Mesenchymal stem cell (in vitro differentiated cells and primary cell): ENCODE data around the gene PLK3. TPM values are rescaled to one million over a fixed set of nuclear protein-coding genes. Genes with fewer than 3 reads are reported as not detected.
A peak's percentile ranks its signal among the peaks of the same experiment; 100 is the strongest.

ENCODE experiments used
- DNase-seq: peaks from one replicate; pipeline ENCODE4 v3.0.0-alpha.2; 2013
- H2AFZ ChIP-seq: one replicate; pipeline ENCODE4 v1.6.1; 2013; ENCODE audit warnings: low read depth, mild to moderate bottlenecking, control low read depth, inconsistent platforms, low read length, moderate library complexity
- H2AK5ac ChIP-seq: 2 replicates; pipeline ENCODE4 v1.6.1; 2013; ENCODE audit warnings: low read length, moderate library complexity, mild to moderate bottlenecking, inconsistent platforms; ENCODE audit not compliant: severe bottlenecking
- H2BK120ac ChIP-seq: one replicate; pipeline ENCODE4 v1.6.1; 2013; ENCODE audit warnings: low read depth, mild to moderate bottlenecking, inconsistent platforms, low read length, moderate library complexity
- H2BK12ac ChIP-seq, 2 experiments: one replicate each; pipeline ENCODE4 v1.6.1; 2013; ENCODE audit warnings: inconsistent platforms in 2 of 2, low read length in 2 of 2, mild to moderate bottlenecking in 2 of 2, moderate library complexity in 2 of 2, control low read depth in 1 of 2
- H2BK15ac ChIP-seq: one replicate; pipeline ENCODE4 v1.6.1; 2013; ENCODE audit warnings: mild to moderate bottlenecking, low read depth, inconsistent platforms; ENCODE audit not compliant: poor library complexity, severe bottlenecking
- H2BK5ac ChIP-seq: 2 replicates; pipeline ENCODE4 v1.6.1; 2013; ENCODE audit warnings: low read depth, mild to moderate bottlenecking, low read length, control low read depth, inconsistent platforms; ENCODE audit not compliant: poor library complexity, severe bottlenecking
- H3K14ac ChIP-seq, 2 experiments: one replicate each; pipeline ENCODE4 v1.6.1; 2013; ENCODE audit warnings: inconsistent platforms in 2 of 2, low read length in 2 of 2, control low read depth in 1 of 2, mild to moderate bottlenecking in 1 of 2, moderate library complexity in 1 of 2
- H3K18ac ChIP-seq, 2 experiments: one replicate each; pipeline ENCODE4 v1.6.1; 2013; ENCODE audit warnings: inconsistent platforms in 2 of 2, low read length in 2 of 2, control low read depth in 1 of 2, low read depth in 1 of 2, mild to moderate bottlenecking in 1 of 2
- H3K23ac ChIP-seq, 2 experiments: one replicate each; pipeline ENCODE4 v1.6.1; 2013; ENCODE audit warnings: inconsistent platforms in 2 of 2, low read length in 2 of 2, mild to moderate bottlenecking in 2 of 2, moderate library complexity in 2 of 2, control low read depth in 1 of 2
- H3K27ac ChIP-seq: 2 replicates; pipeline ENCODE4 v1.5.1; 2013; ENCODE audit warnings: mild to moderate bottlenecking, moderate library complexity, low read length, control low read depth, inconsistent platforms; ENCODE audit not compliant: poor library complexity, severe bottlenecking
- H3K27me3 ChIP-seq, 2 experiments: 2 replicates each; pipeline versions ENCODE4 v1.6.1 to v1.7.0; 2013; ENCODE audit warnings: low read length in 2 of 2, mild to moderate bottlenecking in 2 of 2, moderate library complexity in 2 of 2, control low read depth in 1 of 2, inconsistent platforms in 1 of 2; ENCODE audit not compliant: control insufficient read depth in 1 of 2, insufficient read depth in 1 of 2
- H3K36me3 ChIP-seq, 2 experiments: 2 replicates each; pipeline versions ENCODE4 v1.6.1 to v1.7.0; 2013; ENCODE audit warnings: low read length in 2 of 2, control low read depth in 1 of 2, inconsistent platforms in 1 of 2, low read depth in 1 of 2, mild to moderate bottlenecking in 1 of 2; ENCODE audit not compliant: insufficient read depth in 2 of 2, control insufficient read depth in 1 of 2
- H3K4ac ChIP-seq, 2 experiments: one replicate each; pipeline ENCODE4 v1.6.1; 2013; ENCODE audit warnings: inconsistent platforms in 2 of 2, low read length in 2 of 2, mild to moderate bottlenecking in 2 of 2, moderate library complexity in 2 of 2, control low read depth in 1 of 2, low read depth in 1 of 2
- H3K4me1 ChIP-seq: 2 replicates; pipeline ENCODE4 v1.6.1; 2013; ENCODE audit warnings: low read depth, low read length, control low read depth; ENCODE audit not compliant: control insufficient read depth, insufficient read depth
- H3K4me2 ChIP-seq: 2 replicates; pipeline ENCODE4 v1.6.1; 2013; ENCODE audit warnings: low read length, mild to moderate bottlenecking, inconsistent platforms; ENCODE audit not compliant: poor library complexity, severe bottlenecking
- H3K4me3 ChIP-seq, 2 experiments: 2 replicates each; pipeline versions ENCODE4 v1.5.1 to v1.7.0; 2013; ENCODE audit warnings: low read length in 2 of 2, mild to moderate bottlenecking in 2 of 2, control low read depth in 1 of 2, low read depth in 1 of 2; ENCODE audit not compliant: insufficient read depth in 1 of 2
- H3K79me1 ChIP-seq: replicated peaks from 2 replicates; pipeline ENCODE4 v1.6.1; 2013; ENCODE audit warnings: mild to moderate bottlenecking, control low read depth, low read length, inconsistent platforms; ENCODE audit not compliant: poor library complexity, severe bottlenecking
- H3K9ac ChIP-seq: 2 replicates; pipeline ENCODE4 v1.7.0; 2013; ENCODE audit warnings: mild to moderate bottlenecking, low read length, moderate library complexity
- H3K9me3 ChIP-seq: 2 replicates; pipeline ENCODE4 v1.7.0; 2013; ENCODE audit warnings: mild to moderate bottlenecking, low read length; ENCODE audit not compliant: control insufficient read depth
- H4K8ac ChIP-seq: one replicate; pipeline ENCODE4 v1.6.1; 2013; ENCODE audit warnings: inconsistent platforms, mild to moderate bottlenecking, low read length, moderate library complexity
- H4K91ac ChIP-seq: one replicate; pipeline ENCODE4 v1.6.1; 2013; ENCODE audit warnings: mild to moderate bottlenecking, low read length, inconsistent platforms
- WGBS: methylation state at CpG from one replicate; pipeline ENCODE4 v1.1.7; 2013; ENCODE audit warnings: mixed read lengths; 5-methylcytosine and 5-hydroxymethylcytosine counted together
- small RNA-seq: library from polyadenylated mRNA; stranded (forward); fragments of <200 nt; extraction: miRNeasy Mini kit (QIAGEN cat#:217004); gene quantifications from one replicate; pipeline ENCODE3, GENCODE V24; 2013; ENCODE audit warnings: low read depth

Gene PLK3

DNA sequence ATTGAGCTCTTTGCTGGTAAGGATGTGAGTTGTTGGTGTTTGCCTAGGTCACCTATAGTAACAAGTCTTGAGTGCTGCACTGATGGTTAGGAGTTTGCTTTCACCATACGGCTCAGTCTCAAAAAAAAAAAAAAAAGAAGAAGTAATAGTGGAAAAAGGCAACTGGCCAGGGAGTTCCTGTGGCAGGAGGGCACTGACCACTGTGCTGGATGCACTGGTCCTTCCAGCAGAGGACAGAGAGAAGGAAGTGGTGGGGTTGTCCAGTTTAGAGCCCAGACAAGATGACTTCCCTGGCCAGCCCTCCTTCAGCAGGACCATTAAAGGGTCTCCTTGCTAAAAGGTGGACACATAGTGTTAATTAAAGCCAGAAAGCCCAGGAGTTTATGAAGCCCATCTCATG is 54.8 kb downstream of the PLK3 start:
- H3K14ac ChIP-seq: no peak overlapping the region
- H2BK12ac ChIP-seq: no peak overlapping the region
- no peaks in the 10 kb centered on the region for H3K27me3 ChIP-seq
- H4K91ac ChIP-seq: no peak overlapping the region
- WGBS: 91% methylated on average over 1 of the region's 1 CpG
- DNase-seq: no peak
- no peak overlapping the region for H3K18ac ChIP-seq
- no peaks in the 10 kb centered on the region for H3K4me1 ChIP-seq
- no peak overlapping the region for H2BK5ac ChIP-seq
- no peak overlapping the region for H3K9ac ChIP-seq
- no peak overlapping the region for H3K27ac ChIP-seq
- H3K36me3 ChIP-seq: peaks cover 13 to 60% of the 10 kb centered on the region in 2 experiments
- H3K23ac ChIP-seq: no peak overlapping the region
- H2BK120ac ChIP-seq: no peak overlapping the region
- no peak overlapping the region for H3K4ac ChIP-seq
- H3K4me2 ChIP-seq: no peak overlapping the region
- no peak overlapping the region for H2AFZ ChIP-seq
- H3K9me3 ChIP-seq: no peaks in the 10 kb centered on the region
- H2BK15ac ChIP-seq: no peak overlapping the region
- no peak overlapping the region for H4K8ac ChIP-seq
- H2AK5ac ChIP-seq: no peak overlapping the region
- H3K4me3 ChIP-seq: no peak overlapping the region
- no peaks in the 10 kb centered on the region for H3K79me1 ChIP-seq

Small RNAs within 50 kb of the gene (small RNA-seq; reads per million reads assigned to genes)
- gene AL136380.1: not detected
- gene SNORD38A: 1,400 reads per million, percentile 97 among the genes with 10 or more reads in this experiment
- gene SNORD38B: not detected
- gene SNORD46: 265 reads per million, percentile 95 among the genes with 10 or more reads in this experiment
- not detected for gene SNORD55
